Measurements from ENCODE around the gene IL4.

GRCh38 chr5:132655821-132656773 lies 17.7 kb upstream of the IL4 start:
- no peak for TF ChIP-seq POLR2A (IDR thresholded peaks at IDR 0.05; ENCODE audit: low read length)
- peak; percentile 30 for TF ChIP-seq GATA1 (IDR thresholded peaks at IDR 0.05; ENCODE audit: low read depth, low read length)
